Nephron progenitor cell (in vitro differentiated cells): ENCODE results near the gene LCNL1.

ENCODE experiments used
- DNase-seq: peaks from one replicate; pipeline ENCODE4 v3.0.0; 2021
- H3K27ac Mint-ChIP-seq: 2 replicates; pipeline ENCODE4 v1.8.0; 2021; ENCODE audit warnings: mild to moderate bottlenecking, moderate library complexity, mixed read lengths
- H3K27me3 Mint-ChIP-seq: 2 replicates; pipeline ENCODE4 v1.8.0; 2021; ENCODE audit warnings: mild to moderate bottlenecking, low read depth, mixed read lengths; ENCODE audit not compliant: poor library complexity
- H3K36me3 Mint-ChIP-seq: 2 replicates; pipeline ENCODE4 v1.8.0; 2021; ENCODE audit warnings: low read depth, mixed read lengths
- H3K4me1 Mint-ChIP-seq: 2 replicates; pipeline ENCODE4 v1.8.0; 2021; ENCODE audit warnings: mixed read lengths
- H3K4me3 Mint-ChIP-seq: 2 replicates; pipeline ENCODE4 v1.8.0; 2021; ENCODE audit warnings: mild to moderate bottlenecking, moderate library complexity, mixed read lengths
- H3K9me3 Mint-ChIP-seq: 2 replicates; pipeline ENCODE4 v1.8.0; 2021; ENCODE audit warnings: mild to moderate bottlenecking, moderate library complexity, mixed read lengths
- TF ChIP-seq, protein P1 (sequence below): fragments of 200-600 bp; sonication (generic); IDR thresholded peaks from 2 replicates; pipeline ENCODE4 v1.5.0; 2021; ENCODE audit warnings: antibody characterized with exemption

LCNL1 gene

DNA sequence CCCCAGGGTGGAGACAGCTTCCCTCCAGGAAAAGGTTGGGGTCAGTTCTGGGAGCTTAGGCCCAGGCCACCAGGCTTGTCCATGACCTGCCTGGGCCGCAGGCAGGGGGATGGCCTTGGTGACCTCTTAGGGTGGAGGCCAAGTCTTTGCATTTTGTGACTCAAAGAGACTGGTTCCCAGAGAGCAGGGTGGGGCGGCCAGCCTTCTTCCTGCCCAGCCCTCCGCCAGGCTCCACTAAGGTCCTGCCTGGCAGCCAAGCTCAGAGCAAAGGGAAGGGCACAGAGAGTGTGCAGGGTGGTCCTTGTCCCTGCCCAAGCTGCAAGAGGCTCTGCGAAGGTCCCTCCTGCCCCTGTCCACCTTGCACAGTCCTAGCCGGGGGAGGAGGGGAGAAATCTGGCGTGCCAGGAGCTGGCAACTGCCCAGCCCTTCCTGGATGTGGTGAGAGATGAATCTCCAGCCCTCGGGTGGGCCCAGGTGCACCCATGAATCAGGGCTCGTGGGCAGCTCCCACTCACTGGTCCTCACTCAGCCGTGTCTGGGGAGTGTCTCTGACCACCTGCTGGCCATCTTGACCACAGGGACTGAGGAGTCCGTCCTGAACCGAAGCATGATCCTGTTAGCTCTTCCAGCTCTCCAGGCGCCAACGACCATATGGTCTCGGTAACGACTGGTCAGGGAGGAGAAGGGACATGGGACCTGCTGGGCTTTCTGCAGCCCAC, 7.8 kb upstream of the LCNL1 start:
- peaks cover 5% of the 10 kb centered on the region for H3K4me1 Mint-ChIP-seq
- H3K36me3 Mint-ChIP-seq, result no peaks in the 10 kb centered on the region
- TF ChIP-seq, protein P1, sequence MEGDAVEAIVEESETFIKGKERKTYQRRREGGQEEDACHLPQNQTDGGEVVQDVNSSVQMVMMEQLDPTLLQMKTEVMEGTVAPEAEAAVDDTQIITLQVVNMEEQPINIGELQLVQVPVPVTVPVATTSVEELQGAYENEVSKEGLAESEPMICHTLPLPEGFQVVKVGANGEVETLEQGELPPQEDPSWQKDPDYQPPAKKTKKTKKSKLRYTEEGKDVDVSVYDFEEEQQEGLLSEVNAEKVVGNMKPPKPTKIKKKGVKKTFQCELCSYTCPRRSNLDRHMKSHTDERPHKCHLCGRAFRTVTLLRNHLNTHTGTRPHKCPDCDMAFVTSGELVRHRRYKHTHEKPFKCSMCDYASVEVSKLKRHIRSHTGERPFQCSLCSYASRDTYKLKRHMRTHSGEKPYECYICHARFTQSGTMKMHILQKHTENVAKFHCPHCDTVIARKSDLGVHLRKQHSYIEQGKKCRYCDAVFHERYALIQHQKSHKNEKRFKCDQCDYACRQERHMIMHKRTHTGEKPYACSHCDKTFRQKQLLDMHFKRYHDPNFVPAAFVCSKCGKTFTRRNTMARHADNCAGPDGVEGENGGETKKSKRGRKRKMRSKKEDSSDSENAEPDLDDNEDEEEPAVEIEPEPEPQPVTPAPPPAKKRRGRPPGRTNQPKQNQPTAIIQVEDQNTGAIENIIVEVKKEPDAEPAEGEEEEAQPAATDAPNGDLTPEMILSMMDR, result no peak
- H3K27me3 Mint-ChIP-seq, result peaks cover 23% of the 10 kb centered on the region
- H3K27ac Mint-ChIP-seq, result no peak overlapping the region
- no peak for DNase-seq
- H3K4me3 Mint-ChIP-seq, result no peak overlapping the region
- no peaks in the 10 kb centered on the region for H3K9me3 Mint-ChIP-seq

DNA sequence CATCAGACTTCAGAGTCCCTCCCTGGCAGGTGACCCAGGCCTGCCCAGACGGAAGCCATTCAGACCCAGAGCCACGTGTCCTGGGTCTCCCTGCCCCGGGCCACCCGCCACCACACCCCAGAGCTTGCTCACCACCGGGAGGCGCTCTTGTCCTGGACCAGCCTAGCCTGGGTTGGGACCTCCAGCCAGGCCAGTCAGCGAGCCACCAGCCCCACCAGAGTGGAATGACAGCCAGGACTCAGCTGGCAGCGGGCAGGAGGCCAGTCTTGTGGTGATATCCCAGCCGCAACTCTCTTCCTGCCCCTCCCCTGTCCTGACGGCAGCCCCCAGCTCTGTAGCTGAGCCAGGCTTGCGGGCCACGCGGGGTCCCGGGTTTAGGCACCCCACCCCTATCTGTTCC, 7.1 kb upstream of the LCNL1 start:
- peak; percentile 41 for DNase-seq

DNA sequence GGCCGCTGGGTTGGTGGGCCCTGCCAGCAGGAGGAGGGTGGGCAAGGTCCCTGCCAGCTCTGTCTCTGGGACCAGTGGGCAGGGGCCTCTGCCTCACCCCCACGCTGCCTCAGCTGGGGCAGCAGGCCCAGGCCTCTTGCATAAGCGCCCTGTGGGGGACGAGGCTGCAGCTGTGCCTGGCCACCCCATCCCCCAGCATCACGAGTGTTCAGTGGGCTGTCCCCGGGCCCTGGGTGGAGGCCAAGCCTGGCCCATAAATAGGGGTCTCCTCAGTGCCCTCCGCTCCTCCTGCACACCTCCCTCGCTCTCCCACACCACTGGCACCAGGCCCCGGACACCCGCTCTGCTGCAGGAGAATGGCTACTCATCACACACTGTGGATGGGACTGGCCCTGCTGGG, 5.6 kb upstream of the LCNL1 start, which contains the start of gene PTGDS:
Gene PTGDS (plus strand): TSS at position 282 of the 400 bp plus-strand sequence. CDS start 75 bp downstream, at position 357.
- Mint-ChIP-seq H3K27me3 (peaks cover 27% of the 10 kb centered on the region), H3K36me3 (no peaks in the 10 kb centered on the region), H3K4me1 (peaks cover 8% of the 10 kb centered on the region), H3K4me3 (peak within 1 kb of the TSS; percentile 60), H3K9me3 (no peaks in the 10 kb centered on the region), H3K27ac (no peak within 1 kb of the TSS)
- TF ChIP-seq, protein P1, result no peak
- no peak for DNase-seq

More for the DNA sequence above, 7.1 kb upstream of the LCNL1 start:
- peaks cover 7% of the 10 kb centered on the region for H3K4me1 Mint-ChIP-seq
- no peak overlapping the region for H3K27ac Mint-ChIP-seq
- no peaks in the 10 kb centered on the region for H3K9me3 Mint-ChIP-seq
- H3K27me3 Mint-ChIP-seq, result peaks cover 23% of the 10 kb centered on the region
- TF ChIP-seq, protein P1, result no peak
- H3K4me3 Mint-ChIP-seq, result no peak overlapping the region
- no peaks in the 10 kb centered on the region for H3K36me3 Mint-ChIP-seq

DNA sequence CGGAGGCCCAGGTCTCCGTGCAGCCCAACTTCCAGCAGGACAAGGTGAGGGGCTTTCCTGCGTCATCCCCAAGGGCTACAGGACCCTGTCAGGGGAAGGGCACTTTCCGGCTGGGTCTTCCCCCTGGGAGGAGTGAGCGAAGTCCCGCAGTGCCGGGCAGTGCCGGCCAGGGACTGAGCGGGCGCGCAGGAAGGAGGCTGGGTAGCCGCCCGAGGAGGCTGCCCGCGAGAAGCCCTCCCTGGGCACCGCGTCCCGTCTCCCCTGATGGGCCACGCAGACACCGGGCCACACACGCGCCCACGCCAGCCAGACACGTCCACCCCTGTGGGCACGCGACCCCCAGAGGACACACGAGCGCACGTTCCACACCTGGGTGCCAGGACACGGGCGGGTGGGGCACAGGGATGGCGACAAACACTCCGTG, 5.1 kb upstream of the LCNL1 start:
- Mint-ChIP-seq H3K4me3 (peak overlapping the region; percentile 60), H3K36me3 (no peaks in the 10 kb centered on the region), H3K27ac (no peak overlapping the region), H3K4me1 (peaks cover 8% of the 10 kb centered on the region), H3K27me3 (peaks cover 27% of the 10 kb centered on the region), H3K9me3 (no peaks in the 10 kb centered on the region)
- TF ChIP-seq, protein P1, result no peak
- peak; percentile 41 for DNase-seq

DNA sequence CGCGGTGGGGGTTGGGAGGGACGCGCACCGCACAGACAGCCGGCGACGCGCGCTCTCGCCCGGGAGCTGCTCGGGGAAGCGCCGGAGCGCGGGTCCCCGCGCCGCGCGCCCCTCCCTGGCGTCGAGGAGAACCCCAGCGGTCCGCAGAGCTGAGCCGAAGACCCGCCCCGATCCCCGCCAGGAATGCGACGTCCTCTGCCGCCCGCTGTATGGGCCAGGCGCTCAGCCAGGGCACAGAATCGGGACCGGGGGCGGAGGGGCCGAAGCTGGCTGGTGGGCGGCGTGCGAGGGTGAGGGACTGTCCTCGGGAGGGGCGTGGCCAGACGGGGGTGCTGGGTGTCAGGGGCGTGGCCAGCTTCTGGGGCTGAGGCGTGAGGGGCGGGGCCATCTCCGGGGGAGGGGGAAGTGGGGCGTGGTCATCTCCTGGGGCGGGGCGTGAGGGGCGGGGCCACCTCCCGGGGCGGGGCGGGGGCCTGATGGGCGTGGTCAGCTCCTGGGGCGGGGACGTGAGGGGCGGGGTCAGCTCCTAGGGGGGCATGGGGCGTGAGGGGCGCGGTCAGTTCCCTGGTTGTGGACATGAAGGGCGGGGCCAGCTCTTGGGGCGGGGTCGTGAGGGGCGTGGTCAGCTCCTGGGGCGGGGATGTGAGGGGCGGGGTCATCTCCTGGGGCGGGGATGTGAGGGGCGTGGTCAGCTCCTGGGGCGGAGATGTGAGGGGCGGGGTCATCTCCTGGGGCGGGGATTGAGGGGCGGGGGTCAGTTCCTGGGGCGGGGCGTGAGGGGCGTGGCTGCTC, 4.5 kb upstream of the LCNL1 start:
- H3K36me3 Mint-ChIP-seq, result no peaks in the 10 kb centered on the region
- H3K27me3 Mint-ChIP-seq, result peaks cover 27% of the 10 kb centered on the region
- peak overlapping the region; percentile 60 for H3K4me3 Mint-ChIP-seq
- H3K4me1 Mint-ChIP-seq, result peaks cover 8% of the 10 kb centered on the region
- TF ChIP-seq, protein P1, result no peak
- DNase-seq, result peak; percentile 93
- no peaks in the 10 kb centered on the region for H3K9me3 Mint-ChIP-seq
- no peak overlapping the region for H3K27ac Mint-ChIP-seq
